ENCODE data around the gene DNASE2.
A peak's percentile ranks its signal among the peaks of the same experiment; 100 is the strongest.
"Not testable (repeated sequence)": the region's sequence is repeated elsewhere in the genome, so short reads cannot be mapped to it uniquely, and the experiment has no call there.

The DNASE2 gene

GRCh38 chr19:12864721-12865715 lies 16.2 kb downstream of the DNASE2 start:
- no peak for DNase-seq (ENCODE audit: low read depth)

GRCh38 chr19:12864143-12864542 lies 17.1 kb downstream of the DNASE2 start:
- no peak for DNase-seq (ENCODE audit: low read depth)

- DNase-seq (ENCODE audit: low read depth) = no peak
Measured at GRCh38 chr19:12859546-12859945, 21.7 kb downstream of the DNASE2 start.

- no peak for DNase-seq (ENCODE audit: low read depth)
Measured at GRCh38 chr19:12858041-12858928, 23.0 kb downstream of the DNASE2 start.

GRCh38 chr19:12856653-12857052 lies 24.6 kb downstream of the DNASE2 start:
- no peak for DNase-seq (ENCODE audit: low read depth)

GRCh38 chr19:12847159-12848139 lies 33.8 kb downstream of the DNASE2 start:
- peak; percentile 89 for DNase-seq (ENCODE audit: low read depth)

GRCh38 chr19:12846613-12847012 lies 34.6 kb downstream of the DNASE2 start:
- DNase-seq (ENCODE audit: low read depth) = not testable (repeated sequence)

- DNase-seq (ENCODE audit: low read depth) = no peak
Measured at GRCh38 chr19:12843999-12844732, 37.1 kb downstream of the DNASE2 start.

- DNase-seq (ENCODE audit: low read depth) = no peak
Measured at GRCh38 chr19:12843328-12843727, 37.9 kb downstream of the DNASE2 start.

GRCh38 chr19:12842511-12842910 lies 38.7 kb downstream of the DNASE2 start:
- DNase-seq (ENCODE audit: low read depth) = no peak

GRCh38 chr19:12841094-12841493 lies 40.2 kb downstream of the DNASE2 start:
- DNase-seq (ENCODE audit: low read depth) = no peak

- no peak for DNase-seq (ENCODE audit: low read depth)
Measured at GRCh38 chr19:12840091-12841079, 40.9 kb downstream of the DNASE2 start.

GRCh38 chr19:12838886-12839756 lies 42.1 kb downstream of the DNASE2 start:
- DNase-seq (ENCODE audit: low read depth) = no peak

- DNase-seq (ENCODE audit: low read depth) = no peak
Measured at GRCh38 chr19:12838182-12838885, 42.9 kb downstream of the DNASE2 start, which contains the start of gene MAST1. MAST1 (plus strand) TSS chr19:12838515; CDS start chr19:12838573, 58 bp downstream.

GRCh38 chr19:12837225-12837624 lies 44.0 kb downstream of the DNASE2 start:
- no peak for DNase-seq (ENCODE audit: low read depth)

GRCh38 chr19:12836529-12836863 lies 44.8 kb downstream of the DNASE2 start:
- no peak for DNase-seq (ENCODE audit: low read depth)

GRCh38 chr19:12834976-12835757 lies 46.1 kb downstream of the DNASE2 start:
- DNase-seq (ENCODE audit: low read depth) = no peak

All from stimulated activated CD8-positive, alpha-beta memory T cell treated with anti-CD3 and anti-CD28 coated beads, Interleukin-15, amount 100 ng/mL, for 24 hours (primary cell).